Uterus (tissue), 2 donors: ENCODE data around the gene PLCL2.

Experiments used
- CTCF ChIP-seq, 4 experiments: fragments of 200-600 bp in 2 of 4; fragments of 450-650 bp in 2 of 4; sonication (generic) in 2 of 4; IDR thresholded peaks; one replicate each; pipeline ENCODE4 v1.5.1; 2016 to 2019; ENCODE audit warnings: antibody characterized with exemption in 4 of 4, mild to moderate bottlenecking in 2 of 4, moderate library complexity in 1 of 4
- POLR2A ChIP-seq, 2 donors: fragments of 450-650 bp; IDR thresholded peaks; one replicate each; pipeline ENCODE4 v1.6.1; 2016; ENCODE audit warnings: antibody characterized with exemption in 2 of 2, mild to moderate bottlenecking in 1 of 2, moderate library complexity in 1 of 2

GRCh38 chr3:16961621-16962205, 77.0 kb downstream of the PLCL2 start:
- no peak for TF ChIP-seq CTCF (IDR thresholded peaks at IDR 0.05)
- TF ChIP-seq POLR2A (IDR thresholded peaks at IDR 0.05), result no peak
